Parathyroid adenoma (tissue), 2 donors: ENCODE measurements around the gene LACTB.

Source experiments
- H2AFZ ChIP-seq: fragments of 300-600 bp; sonication (generic); one replicate; pipeline ENCODE4 v1.7.0; 2017; ENCODE audit warnings: antibody characterized with exemption, mild to moderate bottlenecking
- H3K27ac ChIP-seq: fragments of 300-600 bp; sonication (generic); one replicate; pipeline ENCODE4 v1.7.0; 2017
- H3K27me3 ChIP-seq: fragments of 300-600 bp; sonication (generic); one replicate; pipeline ENCODE4 v1.7.0; 2017; ENCODE audit warnings: low read length; ENCODE audit not compliant: control insufficient read depth, insufficient read depth
- H3K36me3 ChIP-seq: fragments of 300-600 bp; sonication (generic); one replicate; pipeline ENCODE4 v1.7.0; 2017; ENCODE audit warnings: low read length; ENCODE audit not compliant: control insufficient read depth, insufficient read depth
- H3K4me1 ChIP-seq: fragments of 300-600 bp; sonication (generic); one replicate; pipeline ENCODE4 v1.7.0; 2017; ENCODE audit warnings: control low read depth
- H3K4me2 ChIP-seq: fragments of 300-600 bp; sonication (generic); one replicate; pipeline ENCODE4 v1.7.0; 2017; ENCODE audit warnings: low read length
- H3K4me3 ChIP-seq: fragments of 300-600 bp; sonication (generic); one replicate; pipeline ENCODE4 v1.7.0; 2017; ENCODE audit warnings: low read depth, low read length
- H3K79me2 ChIP-seq: fragments of 300-600 bp; sonication (generic); one replicate; pipeline ENCODE4 v1.7.0; 2017; ENCODE audit warnings: control low read depth
- H3K9ac ChIP-seq: fragments of 300-600 bp; sonication (generic); one replicate; pipeline ENCODE4 v1.7.0; 2017; ENCODE audit warnings: mild to moderate bottlenecking
- H3K9me3 ChIP-seq: fragments of 300-600 bp; sonication (generic); one replicate; pipeline ENCODE4 v1.7.0; 2017; ENCODE audit warnings: low read length; ENCODE audit not compliant: control insufficient read depth
- TF ChIP-seq, protein P1 (sequence below): fragments of 300-600 bp; sonication (generic); IDR thresholded peaks from one replicate; pipeline ENCODE4 v1.7.0; 2017; ENCODE audit warnings: antibody characterized with exemption, mild to moderate bottlenecking
- donor health status: primary hyperparathyroidism.

The LACTB gene

DNA sequence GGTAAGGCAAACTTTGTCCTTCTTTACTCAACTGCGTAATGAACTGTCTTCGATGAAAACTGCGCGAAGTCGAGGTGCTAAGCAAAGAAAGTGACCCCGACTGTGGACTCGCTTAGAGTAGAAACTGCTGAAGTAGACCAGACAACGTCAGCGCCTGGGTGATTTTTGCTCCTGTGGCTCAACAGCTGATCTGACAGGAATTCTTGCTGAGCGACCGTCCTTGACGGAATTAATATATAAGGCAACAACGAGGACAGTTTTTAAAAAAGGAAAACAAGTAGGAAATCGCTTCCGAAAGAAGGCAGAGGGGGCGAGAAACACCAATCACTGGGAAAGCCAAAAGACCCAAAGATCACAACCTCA, 35.1 kb downstream of the LACTB start:
- Histone ChIP-seq H3K4me1 (no peaks in the 10 kb centered on the region), H3K4me3 (peak overlapping the region; percentile 96), H3K36me3 (no peaks in the 10 kb centered on the region)

DNA sequence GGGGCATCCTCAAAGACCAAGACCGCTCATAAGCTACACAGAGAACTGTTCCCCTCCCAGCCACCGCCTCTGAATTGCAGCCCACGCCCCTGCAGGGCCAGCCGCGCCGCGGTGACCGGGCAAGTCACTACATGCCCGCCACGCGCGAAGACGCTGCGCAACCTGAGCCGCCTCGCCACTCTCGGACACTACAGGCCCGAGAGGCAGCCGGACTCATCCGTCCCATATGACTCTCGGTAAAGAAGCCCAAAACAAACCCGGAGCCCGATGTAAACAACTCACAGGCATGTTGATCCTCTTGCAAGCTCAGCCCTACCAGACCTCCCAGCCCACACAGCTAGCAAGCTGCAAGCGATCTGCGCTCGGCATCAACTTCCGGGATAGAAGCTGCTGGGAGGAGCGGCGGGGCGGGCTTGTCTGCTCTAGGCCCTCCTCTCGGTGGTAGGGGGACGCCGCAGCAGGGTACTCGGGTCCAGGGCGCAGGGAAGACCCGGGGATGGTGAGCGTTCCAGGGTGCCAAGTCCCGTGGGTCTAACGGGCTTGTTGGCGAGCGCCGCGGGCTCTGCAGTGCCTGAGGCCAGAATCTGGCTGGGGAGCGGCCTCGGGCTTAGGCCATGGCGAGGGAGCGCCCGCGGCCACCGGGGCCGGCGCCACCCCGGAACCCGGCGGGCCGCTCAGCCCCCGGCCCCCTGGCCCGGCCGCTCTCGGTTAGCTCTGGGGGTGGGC, 35.6 kb downstream of the LACTB start, which contains the start of gene RPS27L:
RPS27L (minus strand) TSS at position 360 of the 726 bp plus-strand sequence; CDS start at position 288, 72 bp downstream.
- peak within 1 kb of the TSS; percentile 85 for H2AFZ ChIP-seq
- no peaks in the 10 kb centered on the region for H3K79me2 ChIP-seq
- no peaks in the 10 kb centered on the region for H3K27me3 ChIP-seq
- H3K4me1 ChIP-seq: no peaks in the 10 kb centered on the region
- peak within 1 kb of the TSS; percentile 37 for H3K9ac ChIP-seq
- H3K36me3 ChIP-seq: no peaks in the 10 kb centered on the region
- H3K9me3 ChIP-seq: no peaks in the 10 kb centered on the region
- TF ChIP-seq, protein P1, sequence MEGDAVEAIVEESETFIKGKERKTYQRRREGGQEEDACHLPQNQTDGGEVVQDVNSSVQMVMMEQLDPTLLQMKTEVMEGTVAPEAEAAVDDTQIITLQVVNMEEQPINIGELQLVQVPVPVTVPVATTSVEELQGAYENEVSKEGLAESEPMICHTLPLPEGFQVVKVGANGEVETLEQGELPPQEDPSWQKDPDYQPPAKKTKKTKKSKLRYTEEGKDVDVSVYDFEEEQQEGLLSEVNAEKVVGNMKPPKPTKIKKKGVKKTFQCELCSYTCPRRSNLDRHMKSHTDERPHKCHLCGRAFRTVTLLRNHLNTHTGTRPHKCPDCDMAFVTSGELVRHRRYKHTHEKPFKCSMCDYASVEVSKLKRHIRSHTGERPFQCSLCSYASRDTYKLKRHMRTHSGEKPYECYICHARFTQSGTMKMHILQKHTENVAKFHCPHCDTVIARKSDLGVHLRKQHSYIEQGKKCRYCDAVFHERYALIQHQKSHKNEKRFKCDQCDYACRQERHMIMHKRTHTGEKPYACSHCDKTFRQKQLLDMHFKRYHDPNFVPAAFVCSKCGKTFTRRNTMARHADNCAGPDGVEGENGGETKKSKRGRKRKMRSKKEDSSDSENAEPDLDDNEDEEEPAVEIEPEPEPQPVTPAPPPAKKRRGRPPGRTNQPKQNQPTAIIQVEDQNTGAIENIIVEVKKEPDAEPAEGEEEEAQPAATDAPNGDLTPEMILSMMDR: no peak
- H3K4me3 ChIP-seq: peak within 1 kb of the TSS; percentile 96
- peak within 1 kb of the TSS; percentile 58 for H3K4me2 ChIP-seq
- peak within 1 kb of the TSS; percentile 89 for H3K27ac ChIP-seq

More for the DNA sequence above, 35.1 kb downstream of the LACTB start:
- Histone ChIP-seq H3K27ac (peak overlapping the region; percentile 89), H3K27me3 (no peaks in the 10 kb centered on the region), H3K4me2 (peak overlapping the region; percentile 58), H3K9ac (no peak overlapping the region), H3K79me2 (no peaks in the 10 kb centered on the region), H2AFZ (peak overlapping the region; percentile 85), H3K9me3 (no peaks in the 10 kb centered on the region)
- TF ChIP-seq, protein P1: no peak

- H3K9ac ChIP-seq: peak overlapping the region; percentile 37
- H3K27me3 ChIP-seq: no peaks in the 10 kb centered on the region
- H2AFZ ChIP-seq: peak overlapping the region; percentile 85
- peak overlapping the region; percentile 89 for H3K27ac ChIP-seq
- no peaks in the 10 kb centered on the region for H3K4me1 ChIP-seq
- peak overlapping the region; percentile 58 for H3K4me2 ChIP-seq
- peak overlapping the region; percentile 96 for H3K4me3 ChIP-seq
- no peaks in the 10 kb centered on the region for H3K79me2 ChIP-seq
- no peaks in the 10 kb centered on the region for H3K36me3 ChIP-seq
- TF ChIP-seq, protein P1: no peak
- H3K9me3 ChIP-seq: no peaks in the 10 kb centered on the region
These were observed 36.3 kb downstream of the LACTB start for GRCh38 chr15:63157891-63158431.

- no peaks in the 10 kb centered on the region for H3K4me1 ChIP-seq
- no peaks in the 10 kb centered on the region for H3K9me3 ChIP-seq
- no peak overlapping the region for H3K27ac ChIP-seq
- no peak overlapping the region for H2AFZ ChIP-seq
- no peaks in the 10 kb centered on the region for H3K27me3 ChIP-seq
- H3K4me2 ChIP-seq: no peak overlapping the region
- no peak overlapping the region for H3K9ac ChIP-seq
- H3K79me2 ChIP-seq: no peaks in the 10 kb centered on the region
- no peak overlapping the region for H3K4me3 ChIP-seq
- TF ChIP-seq, protein P1: no peak
- H3K36me3 ChIP-seq: no peaks in the 10 kb centered on the region
These were observed 39.0 kb downstream of the LACTB start for GRCh38 chr15:63160638-63161037.
